Endothelial cell of umbilical vein (primary cell): ENCODE data around the gene LTBP1. TPM values are rescaled to one million over a fixed set of nuclear protein-coding genes. Genes with fewer than 3 reads are reported as not detected.

Source experiments
- BruUV-seq: library from RNA; stranded (reverse); fragments of 400-500 nt; replicated peaks from 2 replicates; lab custom pipeline; 2021; lab: Mats Ljungman, UMichigan
- CTCF ChIA-PET: fragments of 300-600, 350-600 bp; sonication (Branson Sonifier 250); formaldehyde crosslinking; loops from one replicate; lab custom pipeline; 2021; ENCODE audit warnings: antibody characterized with exemption, inconsistent platforms; lab: Charles Lee
- POLR2A ChIA-PET: fragments of 300-600, 350-600 bp; sonication (Branson Sonifier 250); formaldehyde crosslinking; loops from one replicate; lab custom pipeline; 2021; ENCODE audit warnings: antibody characterized with exemption, inconsistent platforms; lab: Charles Lee
- DNase-seq: peaks from one replicate; pipeline ENCODE4 v3.0.0-alpha.2; 2011; ENCODE audit warnings: low read depth, low spot score
- FAIRE-seq: peaks from 2 replicates; lab custom pipeline; 2011; peaks lifted over from hg19 to GRCh38; lab: Jason Lieb, UNC
- H2AFZ ChIP-seq: 2 replicates; pipeline ENCODE4 v1.6.0; 2012; ENCODE audit warnings: low read depth, low read length, control low read depth, inconsistent platforms
- H3K27ac ChIP-seq: 2 replicates; pipeline ENCODE4 v1.5.1; 2011; ENCODE audit warnings: low read depth, mild to moderate bottlenecking, control low read depth, low read length, moderate library complexity; ENCODE audit not compliant: insufficient read depth
- H3K27me3 ChIP-seq, 2 experiments: 2 replicates each; pipeline versions ENCODE4 v1.6.0 to v1.6.1; 2011; ENCODE audit warnings: low read length in 2 of 2, mixed read lengths in 1 of 2; ENCODE audit not compliant: control insufficient read depth in 2 of 2, insufficient read depth in 2 of 2
- H3K36me3 ChIP-seq, 2 experiments: 2 replicates in 1 of 2; 3 replicates in 1 of 2; pipeline ENCODE4 v1.5.1; 2011; ENCODE audit warnings: low read length in 2 of 2, mild to moderate bottlenecking in 1 of 2, moderate library complexity in 1 of 2; ENCODE audit not compliant: control insufficient read depth in 2 of 2, insufficient read depth in 2 of 2; ENCODE audit errors: extremely low read depth in 1 of 2
- H3K4me1 ChIP-seq: 3 replicates; pipeline ENCODE4 v1.5.1; 2011; ENCODE audit warnings: mild to moderate bottlenecking, low read length; ENCODE audit not compliant: control insufficient read depth, insufficient read depth; ENCODE audit errors: extremely low read depth
- H3K4me2 ChIP-seq: 2 replicates; pipeline ENCODE4 v1.6.1; 2011; ENCODE audit warnings: low read length, control low read depth, mixed read lengths; ENCODE audit not compliant: insufficient read depth
- H3K4me3 ChIP-seq, 3 experiments: fragments of 200-600 bp in 1 of 3; sonication (generic), shearing (Covaris generic) in 1 of 3; replicated peaks in 1 of 3; 2 replicates each; pipeline ENCODE4 v1.5.1; 2011 to 2016; ENCODE audit warnings: control low read depth in 3 of 3, low read length in 3 of 3, mild to moderate bottlenecking in 2 of 3, inconsistent platforms in 1 of 3, low read depth in 1 of 3, moderate library complexity in 1 of 3; ENCODE audit not compliant: insufficient read depth in 1 of 3
- H3K79me2 ChIP-seq: 2 replicates; pipeline ENCODE4 v1.6.0; 2012; ENCODE audit warnings: low read length, inconsistent platforms; ENCODE audit not compliant: control insufficient read depth, insufficient read depth
- H3K9ac ChIP-seq: replicated peaks from 2 replicates; pipeline ENCODE3; 2011; ENCODE audit warnings: low read length, control low read depth; ENCODE audit not compliant: insufficient read depth; ENCODE audit errors: extremely low read depth
- H3K9me1 ChIP-seq: replicated peaks from 3 replicates; pipeline ENCODE4 v1.6.0; 2011; ENCODE audit warnings: mild to moderate bottlenecking, low read length; ENCODE audit not compliant: control insufficient read depth, insufficient read depth; ENCODE audit errors: extremely low read depth
- H3K9me3 ChIP-seq: replicated peaks from 2 replicates; pipeline ENCODE4 v1.5.1; 2012; ENCODE audit warnings: low read length, inconsistent platforms; ENCODE audit not compliant: control insufficient read depth, insufficient read depth
- H4K20me1 ChIP-seq: replicated peaks from 2 replicates; pipeline ENCODE3; 2011; ENCODE audit warnings: mild to moderate bottlenecking, low read length; ENCODE audit not compliant: control insufficient read depth, insufficient read depth; ENCODE audit errors: extremely low read depth
- CTCF ChIP-seq, 2 donors: IDR thresholded peaks; 1 replicate in 1 of 2; 2 replicates in 1 of 2; pipeline ENCODE4 v1.5.1; 2011; ENCODE audit warnings: low read length in 2 of 2, mild to moderate bottlenecking in 2 of 2, moderate library complexity in 2 of 2, control low read depth in 1 of 2, inconsistent platforms in 1 of 2, low read depth in 1 of 2; ENCODE audit not compliant: insufficient read depth in 1 of 2; ENCODE audit errors: extremely low read depth in 1 of 2
- EZH2 ChIP-seq: IDR thresholded peaks from 2 replicates; pipeline ENCODE4 v1.6.1; 2012; ENCODE audit warnings: borderline replicate concordance, low read depth, mild to moderate bottlenecking, moderate library complexity, low read length, inconsistent platforms; ENCODE audit not compliant: severe bottlenecking
- FOS ChIP-seq: IDR thresholded peaks from 2 replicates; pipeline ENCODE4 v1.6.1; 2011; ENCODE audit warnings: mild to moderate bottlenecking, low read length, moderate library complexity, borderline replicate concordance; ENCODE audit not compliant: insufficient read depth
- GATA2 ChIP-seq: IDR thresholded peaks from 2 replicates; pipeline ENCODE4 v1.7.0; 2011; ENCODE audit warnings: low read depth, mild to moderate bottlenecking, moderate library complexity, mixed read lengths, low read length; ENCODE audit not compliant: insufficient read length, insufficient read depth
- JUN ChIP-seq: IDR thresholded peaks from 2 replicates; pipeline ENCODE4 v1.6.1; 2011; ENCODE audit warnings: borderline replicate concordance, low read depth; ENCODE audit not compliant: insufficient read length, insufficient read depth
- MAX ChIP-seq: IDR thresholded peaks from 2 replicates; pipeline ENCODE4 v1.6.1; 2011; ENCODE audit not compliant: insufficient read depth, insufficient read length
- MYC ChIP-seq: IDR thresholded peaks from one replicate; pipeline ENCODE4 v1.6.1; 2011; ENCODE audit warnings: mild to moderate bottlenecking, low read depth, low read length
- POLR2A ChIP-seq: IDR thresholded peaks from 2 replicates; pipeline ENCODE4 v1.6.1; 2012; ENCODE audit warnings: low read depth, mild to moderate bottlenecking, control low read depth, low read length
- POLR2AphosphoS5 ChIP-seq: IDR thresholded peaks from 2 replicates; pipeline ENCODE4 v1.6.1; 2012; ENCODE audit warnings: low read depth, mild to moderate bottlenecking, control low read depth, low read length, moderate library complexity; ENCODE audit not compliant: insufficient read depth
- dilution Hi-C: fragments of 300-500 bp; cut with MboI; formaldehyde crosslinking; loops from one replicate; pipeline ENCODE4 v1.15.0; 2019; ENCODE audit warnings: low sequenced_read_pairs; ENCODE audit not compliant: extremely low pct_ligation_motif_present
- intact Hi-C: fragments of 100-400 bp; cut with micrococcal nuclease; formaldehyde crosslinking; loops from one replicate; pipeline ENCODE4 v1.10.0; 2022
- polyA plus RNA-seq, 4 experiments: library from polyadenylated mRNA; depleted of rRNA in 3 of 4; stranded (reverse) in 3 of 4; unstranded in 1 of 4; fragments of >200 nt; gene quantifications; 2 replicates each; pipeline versions ENCODE4 v1.2.1 to v1.2.3, GENCODE V29; 2011 to 2012; ENCODE audit warnings: missing spikeins in 1 of 4
- total RNA-seq: library from RNA; stranded (reverse); gene quantifications from 2 replicates; pipeline ENCODE4 v1.2.3, GENCODE V29; 2021

LTBP1 gene
- total and polyA plus RNA-seq, 2 donors (not counting 3 experiments of a cell fraction or from before 2014, with no cell fraction given), result 57.4 to 68.2 TPM

GRCh38 chr2:33339269-33339668 lies 392.5 kb downstream of the LTBP1 start:
- Histone ChIP-seq H3K9me1 (no peaks in the 10 kb centered on the region), H3K9me3 (no peaks in the 10 kb centered on the region), H3K27me3 (no peaks in the 10 kb centered on the region), H3K4me3 (no peak overlapping the region), H3K4me1 (peaks cover 39% of the 10 kb centered on the region), H2AFZ (no peak overlapping the region), H3K36me3 (no peaks in the 10 kb centered on the region), H3K9ac (no peak overlapping the region), H4K20me1 (no peaks in the 10 kb centered on the region), H3K4me2 (no peak overlapping the region), H3K79me2 (no peaks in the 10 kb centered on the region), H3K27ac (no peak overlapping the region)
- ChIA-PET CTCF (no interaction called here), POLR2A (no interaction called here)
- no peak for TF ChIP-seq FOS
- no peak for TF ChIP-seq POLR2A
- no peak for TF ChIP-seq JUN
- no peak for TF ChIP-seq POLR2AphosphoS5
- BruUV-seq, result no TSS peak
- FAIRE-seq (no peak), DNase-seq (no peak)
- dilution Hi-C loops (no loop called here), intact Hi-C loops (no loop called here)

GRCh38 chr2:33340280-33340679 lies 393.5 kb downstream of the LTBP1 start:
- no TSS peak for BruUV-seq
- TF ChIP-seq FOS (no peak), MAX (no peak), POLR2A (no peak), CTCF (IDR thresholded peaks at IDR 0.05; ENCODE audit: extremely low read depth in 1 of 2, insufficient read depth in 1 of 2, low read depth in 1 of 2, low read length in 2 of 2) (no peak), POLR2AphosphoS5 (no peak), JUN (no peak), MYC (no peak), GATA2 (no peak), EZH2 (no peak)
- Histone ChIP-seq H2AFZ (no peak overlapping the region), H3K9ac (no peak overlapping the region), H3K36me3 (no peaks in the 10 kb centered on the region), H3K9me1 (no peaks in the 10 kb centered on the region), H3K27ac (peak overlapping the region; percentile 81), H3K4me1 (peaks cover 39% of the 10 kb centered on the region), H3K4me2 (no peak overlapping the region), H4K20me1 (no peaks in the 10 kb centered on the region), H3K27me3 (no peaks in the 10 kb centered on the region), H3K4me3 (no peak overlapping the region), H3K9me3 (no peaks in the 10 kb centered on the region), H3K79me2 (no peaks in the 10 kb centered on the region)
- ChIA-PET POLR2A (no interaction called here), CTCF (interaction anchor here (0.8 to 0.9 kb wide), 2 partner anchors 49 to 101 kb away, joined by 3 to 4 read pairs; no protein-coding TSS in a partner anchor)
- intact Hi-C loops, result no loop called here
- peak; percentile 55 for DNase-seq
- dilution Hi-C loops, result no loop called here
- peak; percentile 60 for FAIRE-seq
